Measurements from ENCODE around the gene SCUBE1.

GRCh38 chr22:43296276-43296902, 46.8 kb downstream of the SCUBE1 start:
- TF ChIP-seq RCOR1 (IDR thresholded peaks at IDR 0.05; ENCODE audit: insufficient replicate concordance, low read length) (no peak), CTCF (conservative IDR thresholded peaks at IDR 0.05; ENCODE audit: low read depth, low read length) (no peak), POLR2A (IDR thresholded peaks at IDR 0.05; ENCODE audit: low read depth, low read length) (no peak), MXI1 (IDR thresholded peaks at IDR 0.05; ENCODE audit: borderline replicate concordance, low read depth, low read length) (no peak), USF2 (IDR thresholded peaks at IDR 0.05; ENCODE audit: low read depth, low read length) (no peak), RAD21 (IDR thresholded peaks at IDR 0.05; ENCODE audit: low read length) (no peak), CHD1 (IDR thresholded peaks at IDR 0.05; ENCODE audit: low read depth, low read length) (no peak), MAFK (IDR thresholded peaks at IDR 0.05; ENCODE audit: low read depth, low read length) (no peak), ELK1 (IDR thresholded peaks at IDR 0.05; ENCODE audit: borderline replicate concordance, low read depth, low read length) (no peak)

All from IMR-90 (cell line).